SIG-M5 (cell line): Measurements from ENCODE around the gene GSTT4.
"Not testable (repeated sequence)": the region's sequence is repeated elsewhere in the genome, so short reads cannot be mapped to it uniquely, and the experiment has no call there.

Experiments
- DNase-seq: peaks from one replicate; lab custom pipeline; 2025; lab: John Stamatoyannopoulos, UW

Gene GSTT4

GRCh38 chr22:24024354-24024753, 19.1 kb upstream of the GSTT4 start:
- DNase-seq = no peak

GRCh38 chr22:24023204-24023789, 18.0 kb upstream of the GSTT4 start:
- DNase-seq = no peak

GRCh38 chr22:24021304-24021703, 16.1 kb upstream of the GSTT4 start:
- DNase-seq = no peak

- no peak for DNase-seq
Measured at GRCh38 chr22:24016156-24016555, 10.9 kb upstream of the GSTT4 start.

- DNase-seq = no peak
Measured at GRCh38 chr22:24011735-24012068, 6.4 kb upstream of the GSTT4 start.

GRCh38 chr22:24010018-24010391, 4.8 kb upstream of the GSTT4 start:
- DNase-seq = no peak

GRCh38 chr22:24009227-24010017, 4.2 kb upstream of the GSTT4 start:
- no peak for DNase-seq

GRCh38 chr22:24008381-24009226, 3.4 kb upstream of the GSTT4 start:
- DNase-seq = no peak

GRCh38 chr22:24008022-24008283, 2.7 kb upstream of the GSTT4 start:
- DNase-seq = no peak

- DNase-seq = no peak
Measured at GRCh38 chr22:24007253-24008021, 2.2 kb upstream of the GSTT4 start.

- no peak for DNase-seq
Measured at GRCh38 chr22:24006914-24007214, 1.6 kb upstream of the GSTT4 start.

GRCh38 chr22:24006207-24006913, 1.1 kb upstream of the GSTT4 start:
- DNase-seq = no peak

GRCh38 chr22:24003887-24004286, 1.4 kb downstream of the GSTT4 start:
- DNase-seq = no peak

GRCh38 chr22:24002851-24003250, 2.4 kb downstream of the GSTT4 start:
- no peak for DNase-seq

- DNase-seq = no peak
Measured at GRCh38 chr22:24002272-24002671, 3.0 kb downstream of the GSTT4 start.

GRCh38 chr22:24001314-24001713, 3.9 kb downstream of the GSTT4 start:
- no peak for DNase-seq

GRCh38 chr22:23999779-24000178, 5.5 kb downstream of the GSTT4 start:
- DNase-seq = not testable (repeated sequence)

GRCh38 chr22:23997092-23997491, 8.2 kb downstream of the GSTT4 start:
- DNase-seq = no peak

- not testable (repeated sequence) for DNase-seq
Measured at GRCh38 chr22:23993581-23994177, 11.6 kb downstream of the GSTT4 start.

GRCh38 chr22:23993080-23993479, 12.2 kb downstream of the GSTT4 start:
- DNase-seq = not testable (repeated sequence)

- not testable (repeated sequence) for DNase-seq
Measured at GRCh38 chr22:23989583-23990244, 15.5 kb downstream of the GSTT4 start.
